NCI-H2227 (cell line): ENCODE data around the gene FYN.
"Not testable (repeated sequence)": the region's sequence is repeated elsewhere in the genome, so short reads cannot be mapped to it uniquely, and the experiment has no call there.

Experiments
- DNase-seq: peaks from one replicate; lab custom pipeline; 2025; ENCODE audit not compliant: unreplicated experiment; lab: John Stamatoyannopoulos, UW

The FYN gene

GRCh38 chr6:111873178-111874024, at the start of gene FYN:
TSS of gene FYN (minus strand) at chr6:111873452. CDS start at chr6:111720051, 153,401 bp downstream.
- peak; percentile 96 for DNase-seq

DNA sequence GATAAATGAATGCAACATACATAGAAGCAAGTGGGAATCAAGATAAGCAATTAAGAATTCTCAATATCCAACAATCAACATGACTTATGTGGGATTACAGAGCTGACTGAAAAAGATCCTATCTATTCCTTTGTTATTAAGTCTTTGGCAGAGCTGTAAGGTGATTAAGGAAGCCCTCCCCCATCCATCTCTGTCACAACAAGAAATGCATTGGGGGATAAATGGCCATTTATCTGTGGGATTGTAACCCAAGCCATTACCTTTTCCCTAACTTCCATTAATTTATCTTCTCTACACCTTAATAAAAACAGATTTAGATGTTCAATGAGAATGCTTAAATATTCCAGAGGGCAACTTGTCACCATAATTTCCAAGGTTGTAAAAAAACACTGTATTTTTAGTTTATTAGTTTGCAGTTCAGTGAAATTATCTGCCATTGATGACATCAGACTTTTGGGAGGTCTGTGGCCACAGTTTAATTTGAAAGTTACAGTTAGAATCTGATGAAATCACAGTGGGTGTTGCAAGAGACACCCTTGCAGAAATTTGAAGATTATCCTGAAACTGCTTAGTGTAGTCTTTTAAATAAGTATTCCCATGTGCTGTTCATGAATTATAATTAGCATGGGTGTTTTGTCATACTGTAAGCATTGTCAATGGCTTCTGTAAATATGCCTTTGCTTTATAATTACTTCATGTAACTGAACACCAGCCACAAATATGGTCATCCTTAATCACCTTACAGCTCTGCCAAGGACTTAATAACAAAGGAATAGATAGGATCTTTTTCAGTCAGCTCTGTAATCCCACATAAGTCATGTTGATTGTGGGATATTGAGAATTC, 49.4 kb upstream of the FYN start:
- DNase-seq: no peak

DNA sequence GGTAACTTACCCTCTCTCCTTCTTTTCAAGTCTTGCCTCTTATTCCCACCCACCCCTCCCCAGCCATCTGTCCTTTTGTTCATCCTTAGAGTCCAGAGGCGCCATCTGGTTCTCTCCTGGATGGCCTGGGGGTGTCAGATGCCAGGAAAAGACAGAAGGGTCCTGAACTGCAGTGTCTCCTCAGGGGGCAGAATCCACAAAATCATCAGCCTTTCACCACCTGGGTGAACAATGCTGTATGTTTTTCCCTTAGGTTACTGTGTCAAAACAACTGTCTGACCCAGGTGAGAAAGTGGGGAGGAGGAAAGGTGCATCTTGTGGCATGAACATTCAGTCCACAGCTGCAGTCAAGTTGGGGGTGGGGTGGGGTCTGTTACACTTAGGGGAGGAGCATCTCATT, 47.9 kb upstream of the FYN start:
- DNase-seq: no peak

DNA sequence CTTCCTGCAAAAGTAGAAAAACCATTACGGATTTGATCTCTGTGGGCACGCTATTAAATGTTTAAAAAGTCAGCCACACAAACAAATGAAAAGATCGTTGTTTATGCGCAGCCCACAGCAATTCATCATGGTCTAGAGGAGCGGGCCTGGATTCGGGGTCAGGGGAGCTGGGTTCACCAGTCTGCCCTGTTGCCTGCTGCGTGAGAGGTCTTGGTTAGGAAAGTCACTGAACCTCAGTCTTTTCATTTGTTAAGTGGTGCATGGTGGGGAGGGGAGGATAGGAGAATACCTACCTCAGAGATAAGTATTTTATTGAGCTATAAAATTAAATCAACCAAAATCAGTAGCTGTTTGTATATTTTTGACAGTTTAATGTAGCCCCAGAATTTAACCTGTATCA, 47.3 kb upstream of the FYN start:
- no peak for DNase-seq

GRCh38 chr6:111918825-111919224, 45.6 kb upstream of the FYN start:
- no peak for DNase-seq

GRCh38 chr6:111916747-111917146, 43.5 kb upstream of the FYN start:
- DNase-seq: no peak

- no peak for DNase-seq
Observed at GRCh38 chr6:111914617-111915016, 41.4 kb upstream of the FYN start.

- no peak for DNase-seq
Observed at GRCh38 chr6:111912904-111913303, 39.7 kb upstream of the FYN start.

DNA sequence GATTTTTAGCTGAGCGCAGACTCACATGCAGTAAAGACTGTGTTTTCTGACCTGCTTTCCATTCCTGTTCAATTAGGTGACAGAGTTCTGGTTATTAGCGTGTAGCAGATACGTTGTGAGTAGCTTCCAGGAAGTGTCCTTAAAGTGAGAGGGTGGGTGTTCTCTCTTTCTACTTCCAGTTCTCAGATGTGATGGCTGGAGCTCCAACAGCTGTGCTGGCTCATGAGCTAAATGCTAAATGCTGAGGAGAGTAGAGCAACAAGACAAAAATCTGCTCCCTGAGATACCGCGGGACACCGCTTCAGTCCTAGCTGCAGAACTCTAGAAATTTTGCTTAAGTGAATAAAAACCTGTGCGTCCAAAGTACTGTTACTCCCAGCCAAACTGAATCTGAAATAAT, 38.2 kb upstream of the FYN start:
- DNase-seq: no peak

DNA sequence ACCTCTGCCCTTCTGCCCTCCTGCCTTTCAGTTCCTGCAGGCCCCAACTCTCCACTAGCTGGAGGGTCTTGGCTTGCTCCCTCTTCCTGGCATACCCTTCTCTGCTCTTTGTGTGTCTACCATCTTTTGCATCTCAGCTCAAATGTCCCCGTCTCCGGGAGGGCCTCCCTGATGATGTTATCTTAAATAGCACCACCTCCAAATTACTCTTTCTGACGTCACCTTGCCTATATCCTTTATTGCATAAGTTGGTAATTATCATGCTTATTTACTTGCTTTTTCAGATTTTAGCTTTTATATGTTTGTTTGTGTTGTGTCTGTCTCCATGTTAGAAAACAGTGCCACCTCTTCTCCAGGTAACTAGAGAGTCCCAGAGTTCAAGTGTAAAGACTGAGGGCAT, 36.0 kb upstream of the FYN start:
- DNase-seq: no peak

- not testable (repeated sequence) for DNase-seq
Observed at GRCh38 chr6:111908365-111908764, 35.1 kb upstream of the FYN start.

GRCh38 chr6:111900735-111901134, 27.5 kb upstream of the FYN start:
- no peak for DNase-seq

DNA sequence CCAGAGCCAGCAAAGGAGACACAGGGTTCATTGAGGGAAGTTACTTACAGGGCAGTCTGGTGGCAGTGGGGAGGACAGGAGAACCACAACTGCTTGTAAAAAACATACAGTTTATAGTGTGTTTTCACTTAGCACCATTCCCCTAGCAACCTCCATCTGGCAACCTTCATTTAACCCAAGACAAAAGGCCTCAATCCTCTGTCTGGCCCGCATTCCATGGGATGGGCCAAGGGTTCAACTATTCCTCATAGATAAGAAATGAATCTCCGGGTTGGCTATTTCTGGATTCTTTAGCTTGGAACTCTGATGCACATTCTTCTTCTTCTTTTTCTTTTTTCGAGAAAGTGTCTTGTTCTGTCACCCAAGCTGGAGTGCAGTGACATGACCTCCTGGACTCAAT, 26.3 kb upstream of the FYN start:
- DNase-seq: no peak

GRCh38 chr6:111898452-111898851, 25.2 kb upstream of the FYN start:
- no peak for DNase-seq

- DNase-seq: no peak
Observed at GRCh38 chr6:111894951-111895350, 21.7 kb upstream of the FYN start.

GRCh38 chr6:111894272-111894671, 21.0 kb upstream of the FYN start:
- no peak for DNase-seq

DNA sequence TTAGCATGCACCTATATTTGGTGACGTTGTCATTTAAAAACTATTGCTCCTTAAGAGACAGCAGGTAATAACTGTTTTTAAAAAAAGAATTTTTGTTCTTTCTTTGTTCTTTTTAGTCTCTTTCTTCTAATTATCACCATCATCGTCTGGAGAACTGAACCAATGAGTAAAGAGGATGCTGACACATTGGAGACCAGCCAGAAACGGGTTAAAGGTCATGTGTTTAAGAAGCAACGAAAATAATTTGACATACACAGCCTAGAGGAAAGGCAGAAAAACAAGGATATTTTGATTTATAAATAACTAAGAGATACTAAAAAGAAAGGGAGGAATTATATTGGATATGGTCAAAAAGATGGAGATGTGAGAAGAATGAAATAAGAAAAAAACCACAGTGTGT, 19.2 kb upstream of the FYN start:
- no peak for DNase-seq

- DNase-seq: no peak
Observed at GRCh38 chr6:111890988-111891387, 17.7 kb upstream of the FYN start.

DNA sequence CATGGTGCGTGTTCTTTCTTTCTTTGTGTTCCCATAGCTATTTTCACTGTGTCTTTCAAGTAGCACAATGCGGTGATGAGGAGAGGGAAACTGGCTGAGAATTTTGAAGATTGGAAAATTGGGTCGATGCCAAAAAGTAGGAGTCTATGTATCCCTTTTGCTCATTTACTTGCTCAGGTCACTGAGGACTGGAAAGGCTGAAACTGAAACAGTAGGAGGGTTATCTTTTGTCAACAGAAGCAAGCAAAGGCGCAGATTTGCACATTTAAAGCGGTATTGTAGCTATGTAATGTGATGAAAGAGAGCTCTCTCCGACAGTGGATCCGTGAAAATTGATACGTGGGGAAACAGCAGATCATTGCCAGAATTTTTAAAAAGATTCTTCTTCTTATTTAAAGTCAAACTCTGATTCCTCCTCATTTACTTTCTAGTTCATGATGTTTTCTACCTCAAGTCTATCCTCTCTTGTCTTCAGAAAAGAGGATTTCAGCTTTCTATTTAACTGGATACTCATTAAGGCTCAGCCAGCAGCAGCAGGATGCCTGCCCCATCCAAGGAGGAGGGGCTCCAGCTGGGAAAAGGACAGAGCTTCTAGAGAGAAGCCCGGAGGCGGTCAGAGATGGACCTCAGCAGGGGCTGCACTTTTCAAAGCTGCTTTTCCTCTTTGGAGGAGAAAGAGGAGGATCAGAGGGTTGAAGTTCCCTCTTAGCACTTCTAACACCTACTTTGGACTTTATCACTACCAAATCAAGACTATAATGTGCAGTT, 15.9 kb upstream of the FYN start:
- DNase-seq: peak; percentile 66

DNA sequence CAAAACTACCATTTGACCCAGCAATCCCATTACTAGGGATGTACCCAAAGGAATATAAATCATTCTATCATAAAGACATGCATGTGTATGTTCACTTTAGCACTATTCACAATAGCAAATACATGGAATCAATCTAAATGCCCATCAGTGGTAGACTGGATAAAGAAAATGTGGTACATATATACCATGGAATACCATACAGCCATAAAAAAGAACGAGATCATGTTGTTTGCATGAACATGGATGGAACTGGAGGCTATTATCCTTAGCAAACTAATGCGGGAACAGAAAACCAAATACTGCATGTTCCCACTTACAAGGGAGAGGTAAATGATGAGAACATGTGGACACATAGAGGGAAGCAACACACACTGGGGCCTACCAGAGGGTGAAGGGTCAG, 13.5 kb upstream of the FYN start:
- DNase-seq: not testable (repeated sequence)

DNA sequence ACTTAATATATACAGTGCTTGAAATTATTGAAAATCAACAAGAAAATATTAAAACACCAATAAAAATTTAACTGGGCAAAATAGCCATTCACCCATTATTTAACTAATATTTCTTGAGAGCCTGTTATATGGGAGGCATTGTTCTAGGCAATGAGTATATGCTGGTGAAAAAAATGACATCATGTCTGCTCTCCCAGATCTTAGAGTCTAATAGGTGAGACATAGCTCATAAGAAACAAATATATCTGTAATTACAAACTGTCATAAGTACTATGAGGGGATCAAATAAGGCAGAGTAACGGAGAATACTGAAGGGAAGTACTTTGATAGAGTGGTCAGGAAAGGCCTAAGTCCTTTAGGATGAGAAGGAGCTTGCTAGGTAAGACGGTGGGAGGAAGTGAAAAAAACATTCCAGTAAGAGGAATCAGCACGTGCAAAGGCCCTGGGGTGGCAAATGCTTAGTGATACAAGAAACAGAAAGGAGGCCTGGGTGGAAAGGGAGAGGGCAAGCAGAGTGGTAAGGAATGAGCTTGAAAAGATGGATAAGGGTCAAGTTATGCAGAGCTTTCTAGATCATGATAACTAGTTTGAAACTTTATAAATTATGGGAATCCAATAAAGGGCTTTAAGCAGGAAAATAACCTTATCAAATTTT, 12.2 kb upstream of the FYN start:
- no peak for DNase-seq
